ENCODE results near the gene UNC79.

DNA sequence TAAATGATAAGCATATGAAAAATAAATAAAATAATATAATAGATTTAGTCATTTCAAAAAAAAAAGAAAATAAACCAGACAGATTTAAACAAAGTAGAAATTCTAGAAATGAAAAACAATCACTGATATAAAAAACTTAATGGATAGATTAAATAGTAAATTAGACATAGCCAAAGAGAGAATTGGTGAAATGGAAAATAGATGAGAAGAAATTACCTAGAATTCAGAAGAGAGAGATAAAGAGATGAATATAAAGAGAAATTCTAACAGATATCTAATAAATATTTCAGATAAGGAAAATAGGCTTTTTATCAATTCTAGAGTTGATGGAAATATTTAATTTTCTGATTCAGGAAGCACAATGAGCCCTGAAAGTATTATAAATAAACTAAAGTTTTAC is 234.4 kb downstream of the UNC79 start:
- TF ChIP-seq, protein P1, sequence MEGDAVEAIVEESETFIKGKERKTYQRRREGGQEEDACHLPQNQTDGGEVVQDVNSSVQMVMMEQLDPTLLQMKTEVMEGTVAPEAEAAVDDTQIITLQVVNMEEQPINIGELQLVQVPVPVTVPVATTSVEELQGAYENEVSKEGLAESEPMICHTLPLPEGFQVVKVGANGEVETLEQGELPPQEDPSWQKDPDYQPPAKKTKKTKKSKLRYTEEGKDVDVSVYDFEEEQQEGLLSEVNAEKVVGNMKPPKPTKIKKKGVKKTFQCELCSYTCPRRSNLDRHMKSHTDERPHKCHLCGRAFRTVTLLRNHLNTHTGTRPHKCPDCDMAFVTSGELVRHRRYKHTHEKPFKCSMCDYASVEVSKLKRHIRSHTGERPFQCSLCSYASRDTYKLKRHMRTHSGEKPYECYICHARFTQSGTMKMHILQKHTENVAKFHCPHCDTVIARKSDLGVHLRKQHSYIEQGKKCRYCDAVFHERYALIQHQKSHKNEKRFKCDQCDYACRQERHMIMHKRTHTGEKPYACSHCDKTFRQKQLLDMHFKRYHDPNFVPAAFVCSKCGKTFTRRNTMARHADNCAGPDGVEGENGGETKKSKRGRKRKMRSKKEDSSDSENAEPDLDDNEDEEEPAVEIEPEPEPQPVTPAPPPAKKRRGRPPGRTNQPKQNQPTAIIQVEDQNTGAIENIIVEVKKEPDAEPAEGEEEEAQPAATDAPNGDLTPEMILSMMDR (IDR thresholded peaks at IDR 0.05; ENCODE audit: low read length), result no peak
- TF ChIP-seq EZH2 (optimal IDR thresholded peaks at IDR 0.05; ENCODE audit: low read depth, low read length) (no peak), EZH2phosphoT487 (IDR thresholded peaks at IDR 0.05; ENCODE audit: low read length) (no peak)
